HEK293T (cell line): ENCODE measurements around the gene SLMAP.
"Not testable (repeated sequence)": the region's sequence is repeated elsewhere in the genome, so short reads cannot be mapped to it uniquely, and the experiment has no call there.

Source experiments
- CTCF ChIA-PET: fragments of 350-600 bp; formaldehyde crosslinking; extraction: SDS; loops from one replicate; lab custom pipeline; 2021; ENCODE audit warnings: antibody characterized with exemption, inconsistent platforms; lab: Yijun Ruan, JAX
- POLR2A ChIA-PET: fragments of 350-600 bp; formaldehyde crosslinking; extraction: SDS; loops from one replicate; lab custom pipeline; 2020; ENCODE audit warnings: antibody characterized with exemption, inconsistent platforms; lab: Yijun Ruan, JAX
- DNase-seq: peaks from one replicate; pipeline ENCODE4 v3.0.0; 2012; ENCODE audit warnings: mixed read lengths; ENCODE audit errors: extremely low spot score
- ARNT ChIP-seq: fragments of 450-650 bp; IDR thresholded peaks from 2 replicates; pipeline ENCODE4 v1.6.1; 2017; ENCODE audit warnings: mild to moderate bottlenecking
- BHLHE40 ChIP-seq: fragments of 450-650 bp; IDR thresholded peaks from 2 replicates; pipeline ENCODE4 v1.6.1; 2016; ENCODE audit warnings: mild to moderate bottlenecking, moderate library complexity, borderline replicate concordance
- CTBP1 ChIP-seq: fragments of 450-650 bp; IDR thresholded peaks from 2 replicates; pipeline ENCODE4 v1.6.1; 2016; ENCODE audit warnings: borderline replicate concordance
- ELF4 ChIP-seq: fragments of 450-650 bp; IDR thresholded peaks from 2 replicates; pipeline ENCODE4 v1.6.1; 2017; ENCODE audit warnings: antibody characterized with exemption
- FOXA1 ChIP-seq: fragments of 450-650 bp; IDR thresholded peaks from 2 replicates; pipeline ENCODE4 v1.6.1; 2016; ENCODE audit warnings: mild to moderate bottlenecking
- FOXK2 ChIP-seq: fragments of 450-650 bp; IDR thresholded peaks from 2 replicates; pipeline ENCODE4 v1.6.1; 2016; ENCODE audit warnings: mild to moderate bottlenecking
- FOXM1 ChIP-seq: fragments of 450-650 bp; IDR thresholded peaks from 2 replicates; pipeline ENCODE4 v1.6.1; 2017; ENCODE audit warnings: mild to moderate bottlenecking, borderline replicate concordance
- HDGF ChIP-seq: fragments of 450-650 bp; IDR thresholded peaks from 2 replicates; pipeline ENCODE4 v1.6.1; 2017; ENCODE audit warnings: antibody characterized with exemption, borderline replicate concordance
- L3MBTL2 ChIP-seq: fragments of 450-650 bp; conservative IDR thresholded peaks from 2 replicates; pipeline ENCODE4 v1.6.1; 2016; ENCODE audit warnings: mild to moderate bottlenecking
- LEF1 ChIP-seq: fragments of 450-650 bp; IDR thresholded peaks from 2 replicates; pipeline ENCODE4 v1.6.1; 2017; ENCODE audit warnings: mild to moderate bottlenecking, borderline replicate concordance
- NFRKB ChIP-seq: fragments of 450-650 bp; IDR thresholded peaks from 2 replicates; pipeline ENCODE4 v1.6.1; 2016; ENCODE audit warnings: mild to moderate bottlenecking, moderate library complexity
- PKNOX1 ChIP-seq: fragments of 450-650 bp; IDR thresholded peaks from 2 replicates; pipeline ENCODE4 v1.6.1; 2016
- SP1 ChIP-seq: fragments of 450-650 bp; IDR thresholded peaks from 2 replicates; pipeline ENCODE4 v1.6.1; 2017
- SUZ12 ChIP-seq: fragments of 450-650 bp; IDR thresholded peaks from 2 replicates; pipeline ENCODE4 v1.6.1; 2016; ENCODE audit warnings: mild to moderate bottlenecking
- TARDBP ChIP-seq: fragments of 450-650 bp; IDR thresholded peaks from 2 replicates; pipeline ENCODE4 v1.6.1; 2016
- ZNF384 ChIP-seq: fragments of 450-650 bp; IDR thresholded peaks from 2 replicates; pipeline ENCODE4 v1.6.1; 2016

The SLMAP gene

GRCh38 chr3:57864853-57865252 lies 108.7 kb downstream of the SLMAP start:
- DNase-seq, result no peak
- no peak for TF ChIP-seq FOXA1
- TF ChIP-seq ZNF384, result no peak
- TF ChIP-seq FOXM1, result no peak
- no peak for TF ChIP-seq BHLHE40
- TF ChIP-seq LEF1, result no peak
- TF ChIP-seq TARDBP, result no peak
- TF ChIP-seq FOXK2, result no peak
- no peak for TF ChIP-seq ELF4
- no peak for TF ChIP-seq NFRKB
- TF ChIP-seq HDGF, result no peak
- no peak for TF ChIP-seq CTBP1
- no peak for TF ChIP-seq SP1
- no peak for TF ChIP-seq L3MBTL2
- CTCF ChIA-PET, result interaction anchor here (0.5 to 0.6 kb wide), 2 partner anchors 32 to 326 kb away, joined by 4 to 7 read pairs; no protein-coding TSS in a partner anchor
- POLR2A ChIA-PET, result no interaction called here

- CTCF ChIA-PET, result interaction anchor here (0.7 kb wide), 1 partner anchor 244 kb away, joined by 3 read pairs; no protein-coding TSS in a partner anchor
- not testable (repeated sequence) for DNase-seq
These were observed 113.0 kb downstream of the SLMAP start for GRCh38 chr3:57869110-57869509.

GRCh38 chr3:57872606-57873005 lies 116.5 kb downstream of the SLMAP start:
- CTCF ChIA-PET, result no interaction called here
- TF ChIP-seq ELF4, result no peak
- POLR2A ChIA-PET, result no interaction called here
- DNase-seq, result no peak

More at GRCh38 chr3:57869110-57869509, 113.0 kb downstream of the SLMAP start:
- POLR2A ChIA-PET, result not testable (repeated sequence)

- ChIA-PET CTCF (no interaction called here), POLR2A (no interaction called here)
- no peak for DNase-seq
- TF ChIP-seq SUZ12 (no peak), BHLHE40 (no peak), SP1 (no peak)
These were observed 120.5 kb downstream of the SLMAP start for GRCh38 chr3:57876632-57877031.

- POLR2A ChIA-PET, result no interaction called here
- DNase-seq, result no peak
- CTCF ChIA-PET, result no interaction called here
- TF ChIP-seq ARNT, result no peak
- no peak for TF ChIP-seq BHLHE40
- no peak for TF ChIP-seq ZNF384
- no peak for TF ChIP-seq FOXA1
- TF ChIP-seq NFRKB, result no peak
- no peak for TF ChIP-seq L3MBTL2
- TF ChIP-seq FOXK2, result no peak
- TF ChIP-seq SUZ12, result no peak
- TF ChIP-seq FOXM1, result no peak
- TF ChIP-seq PKNOX1, result no peak
- TF ChIP-seq TARDBP, result no peak
These were observed 121.0 kb downstream of the SLMAP start for GRCh38 chr3:57877116-57877515.

GRCh38 chr3:57884436-57884835 lies 128.3 kb downstream of the SLMAP start:
- CTCF ChIA-PET, DNase-seq, POLR2A ChIA-PET: not testable (repeated sequence)

- ChIA-PET POLR2A (no interaction called here), CTCF (no interaction called here)
- no peak for TF ChIP-seq CTBP1
- no peak for TF ChIP-seq ELF4
- TF ChIP-seq NFRKB, result no peak
- TF ChIP-seq ARNT, result no peak
- no peak for TF ChIP-seq L3MBTL2
- no peak for TF ChIP-seq LEF1
- DNase-seq, result no peak
These were observed 133.7 kb downstream of the SLMAP start for GRCh38 chr3:57889807-57890206.

- ChIA-PET POLR2A (no interaction called here), CTCF (no interaction called here)
These were observed 134.8 kb downstream of the SLMAP start for GRCh38 chr3:57890874-57891273.

More at GRCh38 chr3:57890874-57891273, 134.8 kb downstream of the SLMAP start:
- no peak for TF ChIP-seq FOXK2
- TF ChIP-seq ARNT, result no peak
- no peak for TF ChIP-seq SP1
- TF ChIP-seq TARDBP, result no peak
- no peak for TF ChIP-seq FOXM1
- TF ChIP-seq PKNOX1, result no peak
- TF ChIP-seq SUZ12, result no peak
- TF ChIP-seq ZNF384, result no peak
- TF ChIP-seq ELF4, result no peak
- no peak for TF ChIP-seq FOXA1
- TF ChIP-seq BHLHE40, result no peak
- no peak for TF ChIP-seq L3MBTL2
- no peak for DNase-seq
